ENCODE results near the gene RGS7BP. TPM values are rescaled to one million over a fixed set of nuclear protein-coding genes. Genes with fewer than 3 reads are reported as not detected.
"Not testable (repeated sequence)": the region's sequence is repeated elsewhere in the genome, so short reads cannot be mapped to it uniquely, and the experiment has no call there.

The RGS7BP gene
- total RNA-seq, 1 donor from 2014 or later = 0.56 TPM

GRCh38 chr5:64534033-64534432, 28.2 kb downstream of the RGS7BP start:
- H3K27me3 Mint-ChIP-seq (ENCODE audit: low read depth) = peaks cover 3% of the 10 kb centered on the region
- H3K27ac Mint-ChIP-seq (ENCODE audit: unreplicated experiment) = no peak overlapping the region
- no peaks in the 10 kb centered on the region for H3K4me1 Mint-ChIP-seq

GRCh38 chr5:64557911-64558310, 52.1 kb downstream of the RGS7BP start:
- no peak for TF ChIP-seq CTCF (conservative IDR thresholded peaks at IDR 0.05)
- DNase-seq (ENCODE audit: low read depth, low spot score) = no peak
- H3K27ac Mint-ChIP-seq (ENCODE audit: unreplicated experiment) = no peak overlapping the region
- H3K27me3 Mint-ChIP-seq (ENCODE audit: low read depth) = peaks cover 7% of the 10 kb centered on the region
- H3K9me3 Mint-ChIP-seq = peaks cover 7% of the 10 kb centered on the region
- no peaks in the 10 kb centered on the region for H3K4me1 Mint-ChIP-seq
- peaks cover 3% of the 10 kb centered on the region for H3K36me3 Mint-ChIP-seq (ENCODE audit: low read depth)
- no peak overlapping the region for H3K4me3 Mint-ChIP-seq

More at GRCh38 chr5:64534033-64534432, 28.2 kb downstream of the RGS7BP start:
- no peaks in the 10 kb centered on the region for H3K36me3 Mint-ChIP-seq (ENCODE audit: low read depth)
- H3K9me3 Mint-ChIP-seq = no peaks in the 10 kb centered on the region
- no peak for TF ChIP-seq CTCF (conservative IDR thresholded peaks at IDR 0.05)
- H3K4me3 Mint-ChIP-seq = no peak overlapping the region
- DNase-seq (ENCODE audit: low read depth, low spot score) = no peak

GRCh38 chr5:64558641-64559040, 52.8 kb downstream of the RGS7BP start:
- H3K27me3 Mint-ChIP-seq (ENCODE audit: low read depth); DNase-seq (ENCODE audit: low read depth, low spot score); H3K4me3 Mint-ChIP-seq; H3K4me1 Mint-ChIP-seq; H3K9me3 Mint-ChIP-seq; H3K36me3 Mint-ChIP-seq (ENCODE audit: low read depth); H3K27ac Mint-ChIP-seq (ENCODE audit: unreplicated experiment): not testable (repeated sequence)

GRCh38 chr5:64566310-64566916, 60.6 kb downstream of the RGS7BP start:
- Mint-ChIP-seq H3K4me3 (no peak overlapping the region), H3K9me3 (no peaks in the 10 kb centered on the region), H3K27ac (ENCODE audit: unreplicated experiment) (no peak overlapping the region), H3K36me3 (ENCODE audit: low read depth) (no peaks in the 10 kb centered on the region), H3K27me3 (ENCODE audit: low read depth) (no peaks in the 10 kb centered on the region), H3K4me1 (no peaks in the 10 kb centered on the region)
- no peak for DNase-seq (ENCODE audit: low read depth, low spot score)
- no peak for TF ChIP-seq CTCF (conservative IDR thresholded peaks at IDR 0.05)

GRCh38 chr5:64569858-64570257, 64.0 kb downstream of the RGS7BP start:
- no peaks in the 10 kb centered on the region for H3K4me1 Mint-ChIP-seq
- no peak overlapping the region for H3K27ac Mint-ChIP-seq (ENCODE audit: unreplicated experiment)
- no peaks in the 10 kb centered on the region for H3K9me3 Mint-ChIP-seq
- H3K36me3 Mint-ChIP-seq (ENCODE audit: low read depth) = no peaks in the 10 kb centered on the region
- no peak overlapping the region for H3K4me3 Mint-ChIP-seq
- no peaks in the 10 kb centered on the region for H3K27me3 Mint-ChIP-seq (ENCODE audit: low read depth)
- no peak for TF ChIP-seq CTCF (conservative IDR thresholded peaks at IDR 0.05)
- DNase-seq (ENCODE audit: low read depth, low spot score) = no peak

- no peak for DNase-seq (ENCODE audit: low read depth, low spot score)
- no peak overlapping the region for H3K4me3 Mint-ChIP-seq
- H3K27ac Mint-ChIP-seq (ENCODE audit: unreplicated experiment) = no peak overlapping the region
- H3K4me1 Mint-ChIP-seq = no peaks in the 10 kb centered on the region
- no peaks in the 10 kb centered on the region for H3K36me3 Mint-ChIP-seq (ENCODE audit: low read depth)
- TF ChIP-seq CTCF (conservative IDR thresholded peaks at IDR 0.05) = no peak
- no peaks in the 10 kb centered on the region for H3K27me3 Mint-ChIP-seq (ENCODE audit: low read depth)
- H3K9me3 Mint-ChIP-seq = no peaks in the 10 kb centered on the region
These were observed 64.7 kb downstream of the RGS7BP start for GRCh38 chr5:64570395-64570996.
